Astrocyte of the cerebellum (primary cell): Measurements from ENCODE around the gene DAW1.

ENCODE experiments used
- DNase-seq: peaks from one replicate; pipeline ENCODE4 v3.0.0-alpha.2; 2011; ENCODE audit warnings: low read depth
- H3K4me3 ChIP-seq: 2 replicates; pipeline ENCODE4 v1.5.1; 2011; ENCODE audit warnings: mild to moderate bottlenecking, low read depth, low read length, moderate library complexity
- CTCF ChIP-seq: IDR thresholded peaks from 2 replicates; pipeline ENCODE4 v1.5.1; 2012; ENCODE audit warnings: low read length, low read depth, moderate library complexity, mild to moderate bottlenecking; ENCODE audit errors: missing control alignments
- in situ Hi-C: cut with HindIII; loops from 2 replicates; pipeline ENCODE4 v1.10.0; 2017; ENCODE audit warnings: low sequenced_read_pairs

Gene DAW1

GRCh38 chr2:227880460-227880859 is 9.0 kb downstream of the DAW1 start:
- TF ChIP-seq CTCF = no peak
- in situ Hi-C loops = loop anchor here (25.0 kb wide), 1 partner anchor 782 kb away; no protein-coding TSS in a partner anchor
- no peak for DNase-seq
- no peak overlapping the region for H3K4me3 ChIP-seq

- in situ Hi-C loops = loop anchor here (25.0 kb wide), 1 partner anchor 780 kb away; no protein-coding TSS in a partner anchor
- H3K4me3 ChIP-seq = no peak overlapping the region
- no peak for DNase-seq
- TF ChIP-seq CTCF = no peak
Measured at GRCh38 chr2:227881866-227882517, 10.6 kb downstream of the DAW1 start.

- DNase-seq = no peak
- in situ Hi-C loops = loop anchor here (25.0 kb wide), 1 partner anchor 778 kb away; no protein-coding TSS in a partner anchor
Measured at GRCh38 chr2:227884511-227884947, 13.1 kb downstream of the DAW1 start.

GRCh38 chr2:227886149-227886548 is 14.7 kb downstream of the DAW1 start:
- H3K4me3 ChIP-seq = no peak overlapping the region
- no peak for TF ChIP-seq CTCF
- in situ Hi-C loops = loop anchor here (25.0 kb wide), 1 partner anchor 776 kb away; no protein-coding TSS in a partner anchor
- no peak for DNase-seq

More at GRCh38 chr2:227884511-227884947, 13.1 kb downstream of the DAW1 start:
- TF ChIP-seq CTCF = peak; percentile 91
- no peak overlapping the region for H3K4me3 ChIP-seq

- in situ Hi-C loops = loop anchor here (25.0 kb wide), 1 partner anchor 774 kb away; no protein-coding TSS in a partner anchor
- DNase-seq = no peak
- no peak overlapping the region for H3K4me3 ChIP-seq
- TF ChIP-seq CTCF = no peak
Measured at GRCh38 chr2:227888289-227888688, 16.9 kb downstream of the DAW1 start.

- no peak for TF ChIP-seq CTCF
- in situ Hi-C loops = loop anchor here (25.0 kb wide), 1 partner anchor 773 kb away; no protein-coding TSS in a partner anchor
- DNase-seq = no peak
- no peak overlapping the region for H3K4me3 ChIP-seq
Measured at GRCh38 chr2:227889336-227889735, 17.9 kb downstream of the DAW1 start.
